Muscle of leg (tissue), 11 donors: Measurements from ENCODE around the gene NEUROG1. TPM values are rescaled to one million over a fixed set of nuclear protein-coding genes. Genes with fewer than 3 reads are reported as not detected.

Experiments
- DNase-seq: peaks from one replicate; pipeline ENCODE4 v3.0.0; 2013
- H3K27ac ChIP-seq: one replicate; pipeline ENCODE4 v1.5.1; 2013; ENCODE audit warnings: mild to moderate bottlenecking, low read length, control low read depth
- H3K27me3 ChIP-seq: one replicate; pipeline ENCODE4 v1.6.1; 2013; ENCODE audit warnings: low read length; ENCODE audit not compliant: control insufficient read depth, insufficient read depth
- H3K36me3 ChIP-seq: one replicate; pipeline ENCODE4 v1.6.1; 2013; ENCODE audit warnings: low read length; ENCODE audit not compliant: control insufficient read depth, insufficient read depth
- H3K4me1 ChIP-seq: one replicate; pipeline ENCODE4 v1.6.1; 2013; ENCODE audit warnings: low read length; ENCODE audit not compliant: control insufficient read depth, insufficient read depth
- H3K4me3 ChIP-seq: one replicate; pipeline ENCODE4 v1.5.1; 2013; ENCODE audit warnings: low read length, control low read depth
- H3K9me3 ChIP-seq: replicated peaks from 2 replicates; pipeline ENCODE4 v1.6.1; 2013; ENCODE audit warnings: low read depth, low read length; ENCODE audit not compliant: control insufficient read depth
- WGBS: methylation state at CpG from one replicate; pipeline ENCODE4 v1.1.5; 2013; ENCODE audit warnings: missing lambda C conversion rate; ENCODE audit not compliant: insufficient coverage; 5-methylcytosine and 5-hydroxymethylcytosine counted together
- polyA plus RNA-seq, 8 donors: library from polyadenylated mRNA; unstranded; fragments of 120-200 nt; gene quantifications; one replicate each; pipeline versions ENCODE4 v1.2.1 to v1.2.3, GENCODE V29; 2013; ENCODE audit warnings: inconsistent platforms in 1 of 8, low replicate concordance in 1 of 8; ENCODE audit not compliant: insufficient read length in 8 of 8, insufficient read depth in 1 of 8
- total RNA-seq: library from RNA; stranded (reverse); fragments of 120-200 nt; gene quantifications from one replicate; pipeline ENCODE4 v1.2.4, GENCODE V29; 2013

Gene NEUROG1
- total and polyA plus RNA-seq, 9 donors, result 0.10 TPM; not detected in 8

GRCh38 chr5:135488727-135489465 lies 46.9 kb downstream of the NEUROG1 start:
- Histone ChIP-seq H3K4me3 (peak overlapping the region; percentile 16), H3K9me3 (no peaks in the 10 kb centered on the region), H3K36me3 (no peaks in the 10 kb centered on the region), H3K27ac (no peak overlapping the region), H3K4me1 (peaks cover 22% of the 10 kb centered on the region), H3K27me3 (peaks cover 90% of the 10 kb centered on the region)
- DNase-seq, result peak; percentile 32
- under 1% methylated on average over 15 of the region's 44 CpGs for WGBS

- no peak for DNase-seq
- Histone ChIP-seq H3K27me3 (peaks cover 83% of the 10 kb centered on the region), H3K4me3 (no peak overlapping the region), H3K4me1 (peaks cover 22% of the 10 kb centered on the region), H3K27ac (no peak overlapping the region), H3K9me3 (no peaks in the 10 kb centered on the region), H3K36me3 (no peaks in the 10 kb centered on the region)
- 33% methylated on average over 3 of the region's 11 CpGs for WGBS
Observed at GRCh38 chr5:135487839-135488514, 47.8 kb downstream of the NEUROG1 start.

- 22% methylated on average over 1 of the region's 1 CpG for WGBS
- no peaks in the 10 kb centered on the region for H3K36me3 ChIP-seq
- peaks cover 22% of the 10 kb centered on the region for H3K4me1 ChIP-seq
- peaks cover 79% of the 10 kb centered on the region for H3K27me3 ChIP-seq
- no peak overlapping the region for H3K4me3 ChIP-seq
- H3K27ac ChIP-seq, result no peak overlapping the region
- H3K9me3 ChIP-seq, result no peaks in the 10 kb centered on the region
- no peak for DNase-seq
Observed at GRCh38 chr5:135487037-135487395, 48.7 kb downstream of the NEUROG1 start.

- peaks cover 75% of the 10 kb centered on the region for H3K27me3 ChIP-seq
- WGBS, result 78% methylated on average over 4 of the region's 13 CpGs
- H3K9me3 ChIP-seq, result no peaks in the 10 kb centered on the region
- no peak for DNase-seq
- peaks cover 22% of the 10 kb centered on the region for H3K4me1 ChIP-seq
- no peaks in the 10 kb centered on the region for H3K36me3 ChIP-seq
- H3K4me3 ChIP-seq, result no peak overlapping the region
- no peak overlapping the region for H3K27ac ChIP-seq
Observed at GRCh38 chr5:135486131-135487036, 49.4 kb downstream of the NEUROG1 start.

- Histone ChIP-seq H3K36me3 (no peaks in the 10 kb centered on the region), H3K4me3 (no peak overlapping the region), H3K4me1 (peaks cover 11% of the 10 kb centered on the region), H3K27me3 (peaks cover 59% of the 10 kb centered on the region), H3K9me3 (no peaks in the 10 kb centered on the region), H3K27ac (no peak overlapping the region)
- WGBS, result 46% methylated on average over 3 of the region's 5 CpGs
- DNase-seq, result no peak
Observed at GRCh38 chr5:135484674-135485086, 51.1 kb downstream of the NEUROG1 start.

Other genes starting within 250 kb of the NEUROG1 start
- 103 TPM for gene MACROH2A1, start 136.7 kb downstream of the NEUROG1 start, total RNA-seq
- 100 to 1,000 TPM; 103 to 117 (median 112) TPM for gene MACROH2A1, start 136.7 kb downstream of the NEUROG1 start, polyA plus RNA-seq
- gene DCANP1, start 88.6 kb downstream of the NEUROG1 start, total RNA-seq, result 0.09 TPM
- under 1 TPM in 3 of 8 donors, not detected in 5; 0.06 to 0.21 (median 0.11) TPM for gene DCANP1, start 88.6 kb downstream of the NEUROG1 start, polyA plus RNA-seq
- gene TIFAB, start 83.6 kb downstream of the NEUROG1 start, total RNA-seq, result 0.13 TPM
- gene TIFAB, start 83.6 kb downstream of the NEUROG1 start, polyA plus RNA-seq, result under 1 TPM; 0.05 to 0.33 (median 0.20) TPM
- 21.3 TPM for gene CXCL14, start 43.0 kb upstream of the NEUROG1 start, total RNA-seq
- 100 to 1,000 TPM in 1 of 8 donors, 10 to 100 TPM in 7; 27.6 to 155 (median 32.7) TPM for gene CXCL14, start 43.0 kb upstream of the NEUROG1 start, polyA plus RNA-seq